Limb (tissue), 2 donors: ENCODE data around the gene PACSIN2.

Experiments
- DNase-seq, 2 donors: peaks; one replicate each; pipeline ENCODE4 v3.0.0-alpha.2; 2016; ENCODE audit errors: extremely low spot score in 2 of 2

PACSIN2 gene

GRCh38 chr22:42907404-42908373 is 107.3 kb downstream of the PACSIN2 start:
- DNase-seq, result peak in 1 of 2 donors; percentile 59

- no peak for DNase-seq
Observed at GRCh38 chr22:42906605-42907348, 108.2 kb downstream of the PACSIN2 start.

- DNase-seq, result no peak
Observed at GRCh38 chr22:42905702-42906183, 109.2 kb downstream of the PACSIN2 start.

- no peak for DNase-seq
Observed at GRCh38 chr22:42905217-42905616, 109.7 kb downstream of the PACSIN2 start.

GRCh38 chr22:42904050-42904449 is 110.9 kb downstream of the PACSIN2 start:
- no peak for DNase-seq

GRCh38 chr22:42902875-42903510 is 112.0 kb downstream of the PACSIN2 start:
- peak in 1 of 2 donors; percentile 51 for DNase-seq

GRCh38 chr22:42901790-42902508 is 113.0 kb downstream of the PACSIN2 start:
- DNase-seq, result no peak

- DNase-seq, result no peak
Observed at GRCh38 chr22:42897960-42898359, 117.0 kb downstream of the PACSIN2 start.

GRCh38 chr22:42895541-42895981 is 119.4 kb downstream of the PACSIN2 start:
- no peak for DNase-seq

GRCh38 chr22:42895087-42895486 is 119.9 kb downstream of the PACSIN2 start:
- DNase-seq, result no peak

- no peak for DNase-seq
Observed at GRCh38 chr22:42893371-42894150, 121.4 kb downstream of the PACSIN2 start.

GRCh38 chr22:42892571-42893316 is 122.2 kb downstream of the PACSIN2 start:
- no peak for DNase-seq

GRCh38 chr22:42892156-42892555 is 122.8 kb downstream of the PACSIN2 start:
- no peak for DNase-seq

GRCh38 chr22:42891696-42892095 is 123.3 kb downstream of the PACSIN2 start:
- no peak for DNase-seq

- DNase-seq, result no peak
Observed at GRCh38 chr22:42891008-42891407, 123.9 kb downstream of the PACSIN2 start.

- no peak for DNase-seq
Observed at GRCh38 chr22:42889304-42889703, 125.6 kb downstream of the PACSIN2 start.

- DNase-seq, result no peak
Observed at GRCh38 chr22:42887523-42888507, 127.1 kb downstream of the PACSIN2 start.

GRCh38 chr22:42887120-42887519 is 127.8 kb downstream of the PACSIN2 start:
- DNase-seq, result no peak
